Sigmoid colon (tissue), 4 donors: ENCODE data around the gene HNRNPA1L2.
A peak's percentile ranks its signal among the peaks of the same experiment; 100 is the strongest.
"Not testable (repeated sequence)": the region's sequence is repeated elsewhere in the genome, so short reads cannot be mapped to it uniquely, and the experiment has no call there.

Experiments
- CTCF ChIP-seq, 4 experiments: fragments of 450-650 bp in 3 of 4; fragments of 200-600 bp in 1 of 4; IDR thresholded peaks; one replicate each; pipeline ENCODE4 v1.5.1; 2016 to 2019; ENCODE audit warnings: antibody characterized with exemption in 4 of 4, mild to moderate bottlenecking in 3 of 4, moderate library complexity in 2 of 4
- EP300 ChIP-seq, 4 donors: sonication (generic); formaldehyde crosslinking; IDR thresholded peaks; one replicate each; pipeline ENCODE4 v1.6.1; 2017; ENCODE audit warnings: antibody characterized with exemption in 4 of 4
- POLR2AphosphoS5 ChIP-seq, 4 donors: sonication (generic); formaldehyde crosslinking; IDR thresholded peaks; one replicate each; pipeline ENCODE4 v1.6.1; 2017; ENCODE audit warnings: antibody characterized with exemption in 4 of 4

DNA sequence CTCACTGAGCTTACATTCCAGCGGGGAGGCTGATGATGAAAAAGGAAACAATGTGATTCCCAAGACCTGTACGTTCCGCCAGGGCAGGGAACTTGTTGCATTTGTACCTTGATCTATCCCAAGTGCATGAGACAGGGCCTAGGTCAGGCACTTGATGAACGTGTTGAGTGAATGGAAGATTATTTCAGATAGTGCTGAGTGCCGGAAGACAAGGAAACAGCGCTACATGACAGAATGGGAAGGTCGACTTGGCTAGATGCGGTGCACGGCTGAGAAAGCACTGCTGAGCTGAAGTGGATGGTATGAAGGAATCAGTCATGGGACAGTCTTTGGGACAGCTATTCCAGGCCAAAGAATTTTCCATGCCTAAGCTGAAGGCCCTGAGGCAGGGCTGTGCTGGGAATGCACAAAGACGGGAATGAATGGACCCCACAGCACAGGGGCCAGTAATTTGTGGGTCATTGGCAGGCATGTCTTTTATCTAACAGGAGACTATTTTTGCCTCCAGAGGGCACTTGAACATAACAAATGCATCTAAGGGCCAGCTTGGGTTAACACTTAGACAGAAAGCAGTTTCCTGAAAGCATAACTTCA lies 33.1 kb upstream of the HNRNPA1L2 start:
- peak in 2 of 4 experiments; percentile 21 to 22 for TF ChIP-seq CTCF (IDR thresholded peaks at IDR 0.05)
- not testable (repeated sequence) for TF ChIP-seq EP300, POLR2AphosphoS5 (IDR thresholded peaks at IDR 0.05)
